DOHH2 (cell line): Measurements from ENCODE around the gene NUP42.

Experiments
- H3F3A ChIP-seq: fragments of 200-600 bp; sonication (generic), shearing (Covaris generic); 2 replicates; pipeline ENCODE4 v1.6.0; 2016; ENCODE audit warnings: antibody characterized with exemption, mild to moderate bottlenecking; ENCODE audit not compliant: control insufficient read depth, insufficient read depth
- H3K27ac ChIP-seq: fragments of 200-600 bp; sonication (generic); 2 replicates; pipeline ENCODE4 v1.5.1; 2014; ENCODE audit warnings: low read depth, mild to moderate bottlenecking, low read length, moderate library complexity
- H3K27me3 ChIP-seq: fragments of 200-600 bp; sonication (generic); 2 replicates; pipeline ENCODE4 v1.6.1; 2014; ENCODE audit warnings: mild to moderate bottlenecking, low read length, mixed read lengths; ENCODE audit not compliant: control insufficient read depth
- H3K36me3 ChIP-seq: fragments of 200-600 bp; sonication (generic); 2 replicates; pipeline ENCODE4 v1.6.1; 2014; ENCODE audit warnings: mild to moderate bottlenecking, low read length, moderate library complexity, mixed read lengths; ENCODE audit not compliant: control insufficient read depth
- H3K4me1 ChIP-seq: fragments of 200-600 bp; sonication (generic); 2 replicates; pipeline ENCODE4 v1.6.1; 2014; ENCODE audit warnings: mild to moderate bottlenecking, low read length, mixed read lengths; ENCODE audit not compliant: control insufficient read depth
- H3K4me2 ChIP-seq: fragments of 200-600 bp; sonication (generic); 2 replicates; pipeline ENCODE4 v1.6.0; 2014; ENCODE audit warnings: mild to moderate bottlenecking, low read length, moderate library complexity
- H3K4me3 ChIP-seq: fragments of 200-600 bp; sonication (generic); 2 replicates; pipeline ENCODE4 v1.5.1; 2014; ENCODE audit warnings: mild to moderate bottlenecking, low read length, mixed read lengths
- H3K79me2 ChIP-seq: fragments of 200-600 bp; sonication (generic); 2 replicates; pipeline ENCODE4 v1.6.1; 2014; ENCODE audit warnings: mild to moderate bottlenecking, low read length, mixed read lengths; ENCODE audit not compliant: control insufficient read depth
- H3K9me2 ChIP-seq: fragments of 200-600 bp; sonication (generic); replicated peaks from 2 replicates; pipeline ENCODE4 v1.6.1; 2014; ENCODE audit warnings: mild to moderate bottlenecking, low read length, mixed read lengths; ENCODE audit not compliant: control insufficient read depth
- H3K9me3 ChIP-seq: fragments of 200-600 bp; sonication (generic); 2 replicates; pipeline ENCODE4 v1.6.1; 2014; ENCODE audit warnings: antibody characterized with exemption, low read length, mixed read lengths; ENCODE audit not compliant: control insufficient read depth, insufficient read depth
- H4K20me1 ChIP-seq: fragments of 200-600 bp; sonication (generic); 2 replicates; pipeline ENCODE4 v1.6.0; 2014; ENCODE audit warnings: low read depth, mild to moderate bottlenecking, antibody characterized with exemption, low read length, moderate library complexity; ENCODE audit not compliant: control insufficient read depth, insufficient read depth
- CTCF ChIP-seq: fragments of 200-600 bp; sonication (generic); IDR thresholded peaks from one replicate; pipeline ENCODE4 v1.5.1; 2014; ENCODE audit warnings: antibody characterized with exemption, mild to moderate bottlenecking, low read depth, low read length; ENCODE audit not compliant: poor library complexity, severe bottlenecking
- EZH2phosphoT487 ChIP-seq: fragments of 200-600 bp; sonication (generic); IDR thresholded peaks from 2 replicates; pipeline ENCODE4 v1.6.1; 2017; ENCODE audit warnings: borderline replicate concordance, mild to moderate bottlenecking, antibody characterized with exemption, low read length, moderate library complexity, mixed read lengths

NUP42 gene

GRCh38 chr7:23200331-23200730 lies 18.5 kb downstream of the NUP42 start:
- H3F3A ChIP-seq: peaks cover 17% of the 10 kb centered on the region; the same call in 1 of the 2 replicates
- H3K27me3 ChIP-seq: no peaks in the 10 kb centered on the region
- no peak overlapping the region for H3K27ac ChIP-seq
- H3K4me3 ChIP-seq: no peak overlapping the region
- no peaks in the 10 kb centered on the region for H3K9me3 ChIP-seq
- TF ChIP-seq EZH2phosphoT487 (no peak), CTCF (no peak)
- H3K4me1 ChIP-seq: no peaks in the 10 kb centered on the region
- H4K20me1 ChIP-seq: no peaks in the 10 kb centered on the region
- H3K36me3 ChIP-seq: peaks cover 73% of the 10 kb centered on the region
- no peaks in the 10 kb centered on the region for H3K79me2 ChIP-seq
- no peak overlapping the region for H3K4me2 ChIP-seq
- H3K9me2 ChIP-seq: no peaks in the 10 kb centered on the region

- 0 out of 2 replicates have a peak, but pooled peaks cover 5% of the 10 kb centered on the region for H3F3A ChIP-seq
- H3K9me3 ChIP-seq: no peaks in the 10 kb centered on the region
- H4K20me1 ChIP-seq: no peaks in the 10 kb centered on the region
- no peak overlapping the region for H3K4me2 ChIP-seq
- H3K27me3 ChIP-seq: no peaks in the 10 kb centered on the region
- no peaks in the 10 kb centered on the region for H3K79me2 ChIP-seq
- no peak overlapping the region for H3K27ac ChIP-seq
- H3K36me3 ChIP-seq: peaks cover 42% of the 10 kb centered on the region
- H3K4me1 ChIP-seq: peaks cover 7% of the 10 kb centered on the region; the same call in 1 of the 2 replicates
- no peak for TF ChIP-seq CTCF
- TF ChIP-seq EZH2phosphoT487: no peak
- no peak overlapping the region for H3K4me3 ChIP-seq
- H3K9me2 ChIP-seq: no peaks in the 10 kb centered on the region
Observed at GRCh38 chr7:23204241-23204640, 22.4 kb downstream of the NUP42 start.

GRCh38 chr7:23205577-23205908 lies 23.7 kb downstream of the NUP42 start:
- Histone ChIP-seq H3K27me3 (no peaks in the 10 kb centered on the region), H3K4me2 (no peak overlapping the region), H3K36me3 (peaks cover 29% of the 10 kb centered on the region), H3K4me3 (no peak overlapping the region), H3K27ac (no peak overlapping the region), H4K20me1 (no peaks in the 10 kb centered on the region), H3K79me2 (no peaks in the 10 kb centered on the region), H3K4me1 (peaks cover 7% of the 10 kb centered on the region; the same call in 1 of the 2 replicates), H3K9me3 (no peaks in the 10 kb centered on the region), H3F3A (0 out of 2 replicates have a peak, but pooled peaks cover 5% of the 10 kb centered on the region), H3K9me2 (no peaks in the 10 kb centered on the region)
- TF ChIP-seq CTCF (no peak), EZH2phosphoT487 (no peak)
